T follicular helper cell (primary cell): ENCODE results near the gene USP49.
"Not testable (repeated sequence)": the region's sequence is repeated elsewhere in the genome, so short reads cannot be mapped to it uniquely, and the experiment has no call there.

Experiments used
- DNase-seq: peaks from one replicate; pipeline ENCODE4 v3.0.0-alpha.2; 2020; ENCODE audit warnings: low read depth

USP49 gene

DNA sequence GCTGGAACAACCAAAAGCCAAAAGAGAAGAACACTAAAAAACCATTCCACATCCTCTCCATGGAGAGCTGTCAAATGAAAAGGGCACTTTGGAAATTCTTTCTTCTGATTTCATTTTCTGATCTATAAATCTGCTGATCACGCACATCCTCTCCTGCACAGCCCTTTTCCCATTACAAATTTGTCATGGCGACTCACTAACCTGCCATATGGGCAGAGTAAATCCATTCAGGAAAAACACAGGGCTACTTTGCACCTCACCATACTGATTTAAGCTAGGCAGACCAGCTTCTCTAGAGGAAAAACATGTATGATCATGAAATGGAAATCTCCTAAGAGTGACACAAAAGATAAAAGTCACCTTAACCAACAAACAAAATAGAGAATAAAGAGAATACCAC is 81.7 kb downstream of the USP49 start:
- no peak for DNase-seq

DNA sequence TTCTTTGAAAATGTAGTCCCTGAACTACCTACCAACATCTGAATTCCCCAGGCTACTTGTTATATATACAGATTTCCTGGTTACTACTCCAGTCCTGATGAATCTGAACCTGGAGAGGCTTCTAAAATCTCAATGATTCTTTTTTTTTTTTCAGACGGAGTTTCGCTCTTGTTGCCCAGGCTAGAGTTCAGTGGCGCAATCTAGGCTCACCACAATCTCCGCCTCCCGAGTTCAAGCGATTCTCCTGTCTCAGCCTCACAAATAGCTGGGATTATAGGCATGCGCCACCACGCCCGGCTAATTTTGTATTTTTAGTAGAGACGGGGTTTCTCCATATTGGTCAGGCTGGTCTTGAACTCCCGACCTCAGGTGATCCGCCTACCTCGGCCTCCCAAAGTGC is 83.2 kb downstream of the USP49 start:
- not testable (repeated sequence) for DNase-seq

DNA sequence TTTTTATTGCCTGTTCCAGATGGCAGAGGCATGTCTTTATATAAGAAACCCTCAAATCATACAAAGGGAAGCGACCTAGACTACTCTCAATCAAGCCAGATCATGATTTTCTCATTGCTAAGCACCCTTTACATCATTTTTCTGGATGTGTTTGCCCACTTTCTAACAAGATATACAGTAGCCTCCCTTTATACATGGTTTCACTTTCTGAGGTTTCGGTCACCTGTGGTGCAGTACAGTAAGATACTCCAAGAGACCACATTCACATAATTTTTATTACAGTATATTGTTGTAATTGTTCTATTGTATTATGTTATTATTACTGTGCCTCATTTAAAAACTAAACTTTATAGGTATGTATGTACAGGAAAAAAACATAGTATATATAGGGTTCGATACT is 84.1 kb downstream of the USP49 start:
- DNase-seq, result no peak

DNA sequence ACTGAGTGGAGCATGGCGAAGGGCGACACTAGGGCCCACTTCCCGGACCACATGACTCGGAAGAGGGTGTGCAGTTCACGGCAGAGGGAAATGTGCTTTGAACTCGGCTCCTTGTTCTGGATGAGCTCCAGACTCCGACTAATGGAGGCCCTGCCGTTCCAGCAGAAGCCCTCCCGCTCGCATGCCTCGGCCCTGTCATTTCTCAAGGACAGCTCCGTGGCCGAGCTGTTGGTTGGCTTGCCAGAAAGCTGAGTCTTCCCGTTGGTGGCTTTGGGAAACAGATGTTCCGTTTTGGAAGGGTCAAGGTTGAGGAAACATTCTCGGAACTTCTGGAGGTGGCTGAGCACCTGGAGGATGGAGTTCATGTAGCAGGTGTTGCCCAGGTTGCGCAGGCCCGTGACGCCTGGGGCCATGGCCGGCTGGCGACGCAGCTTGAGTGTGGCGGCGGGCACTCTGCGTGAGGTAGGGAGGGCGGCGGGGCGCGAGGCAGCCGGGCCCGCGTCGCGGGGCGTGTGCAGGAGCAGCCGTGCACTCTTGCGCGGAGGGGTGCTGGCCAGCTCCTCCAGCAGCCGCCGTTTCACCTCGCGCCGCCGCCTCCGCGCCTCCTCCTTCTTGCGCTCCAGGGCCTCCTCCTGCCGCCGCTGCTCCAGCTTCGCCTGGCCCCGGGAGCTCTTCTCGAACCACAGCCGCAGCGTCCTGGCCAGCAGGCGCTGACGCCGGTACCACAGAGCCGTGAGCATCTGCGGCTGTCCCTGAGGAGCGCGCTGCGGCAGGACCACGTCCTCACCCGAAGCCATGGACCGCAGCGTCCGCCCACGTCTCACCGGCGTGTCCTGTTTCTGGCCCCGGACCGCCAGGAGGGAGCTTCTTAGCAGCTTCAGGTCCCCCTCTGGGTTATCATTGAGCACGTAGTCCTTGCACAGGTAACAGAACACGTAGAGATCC is 89.1 kb downstream of the USP49 start:
- DNase-seq, result no peak

DNA sequence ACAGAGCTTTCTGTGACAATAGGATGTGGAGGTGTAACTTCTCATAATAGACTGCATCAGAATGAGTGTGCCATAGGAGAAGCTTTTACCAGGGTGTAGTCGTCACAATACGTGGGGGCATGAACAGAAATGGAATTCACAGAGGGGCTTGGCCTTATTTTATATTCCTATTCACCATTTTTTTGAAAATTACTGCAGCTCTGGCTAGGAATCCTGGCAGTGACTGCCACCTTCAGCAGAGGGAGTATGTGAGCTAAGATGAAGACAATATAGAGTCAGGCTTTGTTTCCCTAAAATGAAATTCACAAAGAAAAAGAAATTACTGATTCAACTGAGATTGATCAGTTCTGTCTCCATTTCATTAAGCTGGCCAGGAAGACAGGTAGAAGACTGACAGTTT is 93.8 kb downstream of the USP49 start:
- no peak for DNase-seq

DNA sequence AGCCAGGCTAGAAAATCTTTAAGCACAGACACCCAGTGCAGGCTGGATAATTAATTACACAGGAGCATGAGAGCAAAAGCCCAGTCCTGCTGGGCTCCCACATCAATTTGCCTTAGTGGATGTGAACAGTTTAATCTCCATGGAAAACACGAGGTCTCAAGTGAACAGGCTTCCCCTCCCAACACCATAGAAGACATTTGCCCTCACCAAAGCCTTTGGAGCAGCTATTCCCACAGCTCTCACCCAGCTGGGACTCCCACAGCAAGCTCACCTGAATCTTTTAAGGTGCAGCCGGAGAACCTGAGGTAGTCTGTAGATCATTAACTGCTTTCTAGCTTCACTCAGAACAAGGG is 95.6 kb downstream of the USP49 start:
- no peak for DNase-seq

DNA sequence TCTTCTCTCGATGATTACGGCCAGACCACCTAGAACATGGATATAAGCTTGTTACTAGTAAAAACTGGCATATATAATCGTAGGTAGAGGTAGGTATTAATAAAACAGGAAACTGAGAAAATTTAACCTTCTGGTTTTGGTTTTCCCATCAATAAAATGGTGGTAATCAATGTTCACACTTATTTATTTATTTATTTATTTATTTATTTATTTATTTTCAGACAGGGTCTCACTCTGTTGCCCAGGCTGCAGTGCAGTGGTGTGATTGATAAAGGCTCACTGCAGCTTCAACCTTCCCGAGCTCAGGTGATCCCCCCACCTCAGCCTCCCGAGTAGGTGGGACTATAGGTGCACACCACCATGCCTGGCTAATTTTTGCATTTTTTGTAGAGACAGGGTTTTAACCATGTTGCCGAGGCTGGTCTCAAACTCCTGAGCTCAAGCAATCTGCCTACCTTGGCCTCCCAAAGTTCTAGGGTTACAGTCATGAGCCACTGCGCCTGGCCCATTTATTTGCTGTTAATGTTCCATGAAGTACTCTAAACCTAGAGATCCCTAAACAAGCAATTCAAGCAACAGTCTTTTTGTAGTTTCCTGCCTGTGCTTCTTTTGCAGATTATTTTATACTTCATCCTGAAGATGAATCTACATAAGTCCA is 96.1 kb downstream of the USP49 start:
- DNase-seq, result no peak

DNA sequence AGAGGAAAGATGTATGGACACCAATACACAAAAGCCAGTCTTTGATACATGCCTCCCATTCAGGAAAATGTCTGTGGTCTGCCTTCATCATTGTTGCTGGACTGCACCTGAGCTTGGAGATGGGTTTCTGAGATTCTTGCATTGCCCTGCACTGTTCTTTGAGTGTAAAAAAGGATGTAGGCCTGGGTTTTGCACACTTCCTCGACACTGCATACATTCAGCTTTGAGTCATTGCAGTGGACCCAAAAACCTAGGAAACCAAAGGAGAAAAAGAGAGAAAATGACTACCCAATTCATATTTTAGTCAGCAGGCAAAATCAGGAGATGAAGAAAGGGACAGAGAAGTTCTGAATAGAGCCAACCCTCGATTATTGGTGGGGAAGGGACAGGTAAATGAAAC is 98.7 kb downstream of the USP49 start:
- DNase-seq, result no peak

DNA sequence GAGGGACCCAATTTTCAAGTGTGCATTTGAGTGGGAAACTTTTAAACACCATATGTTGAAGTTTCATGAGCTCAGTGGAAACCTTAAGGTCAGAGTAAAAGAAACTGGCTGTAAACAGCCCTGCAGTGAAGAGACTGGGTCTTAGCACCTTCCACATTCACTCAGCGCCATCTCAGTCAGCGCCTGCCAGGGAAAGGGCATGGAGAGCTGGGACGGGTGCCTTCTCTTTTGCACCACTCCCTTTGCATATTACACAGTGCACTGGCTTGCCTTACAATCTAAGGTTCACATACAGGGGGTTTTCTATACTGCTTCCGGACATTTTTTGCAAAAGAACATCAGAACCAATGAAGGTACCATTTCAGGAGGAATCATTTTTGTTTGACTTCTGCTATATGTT is 103.2 kb downstream of the USP49 start:
- no peak for DNase-seq

DNA sequence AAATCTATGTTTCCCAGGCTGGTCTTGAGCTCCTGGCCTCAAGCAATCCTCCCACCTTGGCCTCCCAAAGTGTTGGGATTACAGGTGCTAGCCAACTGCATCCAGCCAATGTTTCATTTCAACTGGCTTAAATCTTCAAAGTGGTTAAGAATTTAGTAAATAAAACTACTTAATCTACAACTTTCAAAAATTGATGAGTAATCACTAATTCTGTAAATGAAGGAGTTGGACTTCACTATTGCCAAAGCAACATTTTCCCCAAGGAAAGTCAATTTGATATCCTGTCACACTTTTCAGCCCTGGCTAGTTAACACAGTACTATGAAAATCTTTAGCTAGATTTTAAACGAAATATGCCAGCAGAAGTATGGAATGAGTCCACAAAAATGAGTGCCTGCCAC is 103.9 kb downstream of the USP49 start:
- DNase-seq, result no peak

DNA sequence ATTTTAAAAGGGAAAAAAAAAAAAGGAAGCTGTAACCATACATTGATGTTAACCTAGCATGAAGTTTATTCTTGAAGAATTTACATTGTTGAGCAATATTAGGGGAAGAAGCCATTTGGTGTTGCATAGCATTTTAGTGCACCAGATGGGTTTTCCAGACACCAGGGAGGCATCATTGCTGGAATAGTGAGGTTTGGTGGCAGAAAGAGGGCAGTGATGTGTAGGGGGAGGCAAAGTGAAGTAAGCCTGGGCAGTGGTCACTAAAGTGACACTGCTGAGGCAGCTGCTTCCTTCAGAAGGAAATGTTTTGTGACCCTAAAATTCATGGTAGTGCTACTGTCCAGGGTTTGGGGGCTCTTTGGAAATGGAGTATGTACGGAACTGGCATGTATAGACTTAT is 105.1 kb downstream of the USP49 start:
- DNase-seq, result no peak

DNA sequence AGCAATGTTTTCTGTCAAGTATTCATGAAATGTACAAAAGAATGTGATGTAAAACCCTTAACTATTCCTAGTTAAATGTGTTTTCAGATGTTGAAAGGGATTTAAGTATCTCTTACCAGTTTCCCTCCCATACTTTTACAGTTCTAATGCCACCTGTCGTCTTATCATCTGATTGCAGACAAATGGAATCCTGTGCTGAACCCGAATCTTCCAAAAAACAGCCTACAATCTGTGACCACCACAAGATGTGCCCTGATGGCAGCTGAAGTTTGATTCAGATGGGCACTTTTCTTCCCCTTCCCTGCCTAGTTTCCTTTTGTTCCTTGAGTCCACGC is 105.8 kb downstream of the USP49 start:
- no peak for DNase-seq

DNA sequence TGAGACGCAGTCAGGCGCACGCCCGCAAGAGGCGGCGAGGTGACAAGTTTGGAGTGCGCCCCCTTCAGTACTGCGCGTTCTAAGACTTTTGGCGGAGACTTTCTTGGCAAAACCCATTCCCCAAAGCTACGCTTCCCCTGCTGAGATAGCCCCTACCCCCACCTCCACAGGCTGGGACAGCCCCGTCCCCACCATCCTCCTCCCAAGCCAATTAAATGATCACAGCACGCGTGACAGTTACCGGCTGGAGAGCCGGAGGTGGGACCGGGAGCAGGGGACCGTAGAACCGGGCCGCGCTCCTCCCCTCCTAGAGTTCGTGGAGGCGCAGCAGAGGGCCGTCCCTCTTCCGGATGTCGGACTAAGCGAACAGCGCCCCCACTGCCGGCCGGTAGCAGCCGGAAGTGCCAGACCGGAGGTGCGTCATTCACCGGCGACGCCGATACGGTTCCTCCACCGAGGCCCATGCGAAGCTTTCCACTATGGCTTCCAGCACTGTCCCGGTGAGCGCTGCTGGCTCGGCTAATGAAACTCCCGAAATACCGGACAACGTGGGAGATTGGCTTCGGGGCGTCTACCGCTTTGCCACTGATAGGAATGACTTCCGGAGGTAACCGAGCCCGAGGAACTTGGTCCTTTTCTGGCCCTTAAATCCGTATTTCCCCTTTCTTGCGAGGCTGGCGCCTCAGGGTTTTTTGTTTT is 107.8 kb downstream of the USP49 start, which contains the start of gene TOMM6:
TSS of gene TOMM6 (plus strand) at position 476 of the 699 bp plus-strand sequence. CDS start at position 480, 4 bp downstream.
- DNase-seq, result peak; percentile 92

DNA sequence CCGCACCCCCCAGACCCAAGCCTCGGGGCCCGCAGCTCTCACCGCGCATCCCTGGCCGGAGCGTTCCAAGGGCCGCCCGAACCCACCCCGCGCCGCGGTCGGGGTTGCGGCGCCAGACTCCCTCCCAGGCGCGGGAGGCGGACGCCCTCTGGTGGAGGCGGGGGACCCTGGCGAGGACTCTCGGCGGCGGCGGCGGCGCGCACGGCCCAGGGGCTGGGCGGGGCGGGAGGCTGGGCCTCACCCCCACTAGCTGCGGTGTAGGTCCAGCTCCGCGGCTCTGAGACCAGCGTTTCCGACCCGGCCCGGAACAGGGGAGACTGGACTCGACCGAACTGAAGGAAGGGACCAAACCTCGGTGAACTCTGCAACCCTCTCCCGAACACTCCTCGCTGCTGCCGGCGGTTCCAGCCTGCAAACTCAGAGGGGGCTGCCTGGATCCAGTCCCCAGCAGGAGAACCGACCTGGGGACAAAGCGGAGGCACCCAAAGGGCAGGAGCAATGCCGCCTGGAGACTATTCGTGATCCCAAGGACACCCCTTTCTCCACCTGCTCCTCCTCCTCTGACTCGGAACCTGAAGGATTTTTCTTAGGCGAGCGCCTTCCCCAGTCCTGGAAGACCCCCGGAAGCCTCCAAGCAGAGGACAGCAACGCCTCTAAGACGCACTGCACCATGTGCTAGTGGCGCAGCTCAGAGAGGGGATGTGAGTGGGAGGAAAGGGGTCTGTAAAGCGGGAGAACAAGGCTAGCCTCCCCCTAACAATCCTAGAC is 108.5 kb downstream of the USP49 start:
- DNase-seq, result peak; percentile 80

DNA sequence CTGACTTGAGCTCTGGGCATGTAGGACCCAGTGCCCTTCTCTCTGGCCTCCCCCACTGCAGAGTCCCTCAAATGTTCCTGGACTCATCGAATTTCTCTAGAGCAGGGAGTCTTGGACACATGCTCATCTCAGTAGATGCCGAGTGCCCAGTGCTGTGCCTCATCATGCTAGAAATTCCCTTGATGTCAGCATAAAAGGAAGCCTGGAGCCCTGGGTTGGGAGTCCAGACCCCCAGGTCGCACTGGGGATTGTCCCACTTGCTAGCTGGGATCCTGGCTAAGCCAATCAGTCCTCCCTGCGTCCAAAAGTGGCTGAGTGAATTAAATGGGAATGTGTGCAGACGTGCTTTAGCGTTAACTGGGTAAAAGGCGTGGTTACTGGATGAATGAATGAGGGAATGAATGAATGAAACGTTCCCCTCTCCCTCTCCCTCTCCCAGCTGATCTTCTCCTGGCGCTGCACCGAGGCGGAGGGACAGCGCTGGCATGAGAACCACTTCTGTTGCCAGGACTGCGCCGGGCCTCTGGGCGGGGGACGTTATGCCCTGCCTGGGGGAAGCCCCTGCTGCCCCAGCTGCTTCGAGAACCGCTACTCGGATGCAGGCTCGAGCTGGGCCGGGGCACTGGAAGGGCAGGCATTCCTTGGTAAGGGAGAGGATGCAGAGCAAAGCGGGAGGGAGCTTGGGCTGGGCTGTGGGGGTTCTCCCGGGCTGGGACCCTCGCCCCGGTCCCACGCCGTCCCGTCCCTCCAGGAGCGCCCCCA is 109.3 kb downstream of the USP49 start:
- DNase-seq, result no peak

DNA sequence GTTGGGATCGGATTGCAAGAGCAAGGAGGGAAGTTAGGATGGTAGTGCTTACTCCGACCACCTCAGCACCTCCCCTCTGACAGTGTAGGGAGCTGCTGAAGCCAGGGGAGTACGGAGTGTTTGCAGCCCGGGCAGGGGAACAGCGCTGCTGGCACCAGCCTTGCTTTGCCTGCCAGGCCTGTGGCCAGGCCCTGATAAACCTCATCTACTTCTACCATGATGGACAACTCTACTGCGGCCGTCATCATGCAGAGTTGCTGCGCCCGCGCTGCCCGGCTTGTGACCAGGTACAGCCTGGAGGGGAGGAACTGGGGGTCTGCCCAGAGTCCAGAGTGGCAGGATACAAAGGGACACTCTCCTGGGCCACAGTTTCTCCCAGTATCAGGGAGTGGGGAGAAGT is 109.9 kb downstream of the USP49 start:
- no peak for DNase-seq

DNA sequence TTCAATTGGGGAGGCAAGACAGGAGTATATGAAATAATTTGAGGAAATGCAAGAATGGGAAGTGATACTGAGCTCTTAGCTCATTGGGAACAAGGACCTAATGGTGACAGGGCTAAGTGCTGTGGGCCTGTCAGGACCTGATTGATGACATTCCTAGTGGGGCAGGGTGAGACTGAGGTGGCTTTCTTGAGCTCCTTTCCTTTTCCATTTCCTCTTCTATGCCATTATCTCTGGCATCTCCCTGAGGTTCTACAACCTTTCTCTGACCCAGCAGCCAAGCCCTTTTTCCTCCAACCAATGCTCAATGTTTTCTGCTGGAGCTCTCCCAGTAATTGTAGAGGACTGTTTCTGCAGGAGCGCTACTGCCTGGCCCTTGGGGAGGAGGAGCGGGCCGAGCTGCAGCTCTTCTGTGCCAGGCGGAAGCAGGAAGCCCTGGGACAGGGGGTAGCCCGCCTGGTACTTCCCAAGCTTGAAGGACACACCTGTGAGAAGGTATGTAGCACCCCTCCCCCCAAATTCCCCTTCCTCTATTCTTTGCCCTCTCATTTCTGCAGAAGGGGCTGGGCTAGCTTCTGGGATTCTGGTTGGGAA is 110.5 kb downstream of the USP49 start:
- no peak for DNase-seq

DNA sequence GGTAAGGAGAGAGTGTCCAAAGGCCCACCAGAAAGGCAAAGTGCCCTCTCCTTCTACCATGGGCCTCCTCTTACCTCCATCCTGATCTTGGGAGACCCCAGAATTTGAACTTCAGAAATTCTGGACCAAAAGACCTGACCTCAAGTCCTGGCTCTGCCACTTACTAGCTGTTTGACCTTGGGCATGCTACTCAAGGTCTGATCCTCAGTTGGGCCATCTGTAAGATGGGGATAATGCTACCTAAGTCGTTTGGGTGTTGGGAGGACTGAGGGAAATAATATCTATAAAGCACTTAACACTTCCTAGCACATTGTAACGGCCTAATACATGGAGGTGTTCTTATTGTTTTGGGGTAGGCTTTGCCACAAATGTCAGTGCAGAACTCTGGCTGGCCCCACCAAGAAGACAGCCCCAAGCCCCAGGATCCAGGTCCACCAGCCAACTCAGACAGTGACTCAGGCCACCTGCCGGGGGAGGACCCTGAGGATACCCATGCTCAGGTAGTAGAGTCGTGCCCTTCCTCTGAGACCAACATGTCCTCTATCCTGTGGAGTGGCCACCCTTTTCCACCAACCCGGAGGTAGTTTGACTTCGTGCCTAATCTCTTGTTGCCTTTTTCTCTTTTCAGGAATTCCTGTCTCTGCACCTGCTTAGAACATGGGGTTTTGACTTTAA is 111.9 kb downstream of the USP49 start:
- no peak for DNase-seq

DNA sequence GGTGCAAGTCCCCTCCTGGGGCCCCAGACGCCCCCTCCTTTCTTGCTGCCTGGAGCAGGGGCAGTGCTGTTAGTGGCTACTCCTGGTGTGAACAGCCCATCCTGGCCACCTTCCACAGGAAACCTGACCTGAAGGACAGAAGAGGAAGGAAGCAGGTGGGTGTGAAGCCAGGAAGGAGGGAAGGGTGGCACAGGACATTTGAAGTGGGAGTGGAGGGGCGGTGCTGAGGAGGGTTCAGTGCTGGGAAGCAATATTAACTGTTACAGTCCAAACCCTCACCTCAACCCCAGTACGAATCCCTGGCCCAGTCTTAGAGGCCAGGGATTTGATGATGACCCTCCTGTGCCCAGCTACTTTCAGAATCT is 113.8 kb downstream of the USP49 start:
- DNase-seq, result no peak

DNA sequence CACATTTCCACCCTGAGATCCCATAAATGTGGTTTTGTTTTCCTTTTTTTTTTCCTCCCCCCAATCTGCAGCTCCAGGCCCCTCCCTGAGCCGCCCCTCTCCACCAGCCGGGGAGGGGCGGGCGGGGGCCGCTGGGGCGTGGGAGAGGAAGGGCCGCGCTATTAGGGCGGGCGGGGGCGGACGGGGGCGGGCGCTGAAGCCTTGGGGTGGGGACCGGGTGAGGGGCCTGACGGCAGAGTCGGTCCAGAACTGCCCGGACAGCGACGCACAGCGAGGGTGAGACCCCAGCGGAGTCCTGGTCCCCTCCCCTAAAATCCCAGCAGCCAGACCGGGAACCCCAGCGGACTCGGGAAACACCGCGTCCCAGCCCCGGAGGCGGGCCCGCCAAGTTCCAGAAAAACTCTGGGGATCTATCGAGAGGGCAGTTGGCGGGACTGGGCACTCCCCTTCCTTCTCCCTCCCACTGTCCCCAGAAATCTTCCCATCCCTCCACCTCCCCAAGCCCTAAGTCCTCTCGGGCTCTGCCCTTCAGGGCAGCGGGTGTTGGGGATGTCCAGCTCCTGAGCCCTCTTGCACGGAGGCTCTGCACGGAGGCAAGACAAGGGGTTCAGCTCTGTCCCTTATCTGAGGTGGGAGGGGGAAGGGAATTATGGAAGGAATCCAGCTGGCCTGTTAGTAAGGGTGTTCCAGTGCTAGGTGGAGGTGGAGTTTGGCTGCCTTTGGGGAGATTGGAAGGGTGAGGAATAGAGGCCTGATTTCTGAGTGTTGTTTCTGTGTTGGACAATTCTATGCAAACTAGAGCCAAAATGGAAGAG is 114.4 kb downstream of the USP49 start, which contains the start of gene PRICKLE4:
TSS of gene PRICKLE4 (plus strand) at position 232 of the 815 bp plus-strand sequence. CDS start 2,692 bp downstream, outside the sequence.
- DNase-seq, result no peak
